HepG2 (cell line): ENCODE results near the gene TMEM120A. TPM values are rescaled to one million over a fixed set of nuclear protein-coding genes. Genes with fewer than 3 reads are reported as not detected.

Experiments
- ATAC-seq: fragments of 200-7000 bp; cut with Tn5 transposase; 3 replicates; pipeline ENCODE4 v1.9.1; 2020; ENCODE audit warnings: mild to moderate bottlenecking, moderate library complexity
- BruUV-seq: library from RNA; stranded (reverse); fragments of 400-500 nt; replicated peaks from 2 replicates; lab custom pipeline; 2021; lab: Mats Ljungman, UMichigan
- CTCF ChIA-PET: fragments of 300-600 bp; formaldehyde crosslinking; extraction: SDS; loops from one replicate; lab custom pipeline; 2021; ENCODE audit warnings: low total read pairs, inconsistent platforms, low intra/inter-chr PET ratio; lab: Yijun Ruan, JAX
- POLR2A ChIA-PET: fragments of 350-600 bp; sonication (Branson Sonifier 250); formaldehyde crosslinking; loops from one replicate; lab custom pipeline; 2020; ENCODE audit warnings: antibody characterized with exemption, inconsistent platforms; lab: Yijun Ruan, JAX
- DNase-seq: peaks from one replicate; pipeline ENCODE4 v3.0.0-alpha.2; 2015; ENCODE audit warnings: low spot score
- FAIRE-seq: peaks from 3 replicates; lab custom pipeline; 2011; peaks lifted over from hg19 to GRCh38; lab: Jason Lieb, UNC
- H2AFZ ChIP-seq: one replicate; pipeline ENCODE4 v1.6.1; 2011; ENCODE audit warnings: low read length, inconsistent platforms
- H3K27ac ChIP-seq: fragments of 300-600 bp; 3 replicates; pipeline ENCODE4 v1.8.0; 2011; ENCODE audit warnings: mixed run types, mild to moderate bottlenecking, mixed read lengths, low read length, inconsistent platforms; ENCODE audit not compliant: insufficient read depth; ENCODE audit errors: extremely low read length
- H3K27me3 ChIP-seq, 2 experiments: fragments of 200-600 bp in 1 of 2; 2 replicates in 1 of 2; 3 replicates in 1 of 2; pipeline versions ENCODE4 v1.6.0 to v1.8.0; 2011; ENCODE audit warnings: low read length in 2 of 2, mild to moderate bottlenecking in 2 of 2, moderate library complexity in 2 of 2, inconsistent platforms in 1 of 2; ENCODE audit not compliant: insufficient read depth in 2 of 2, control insufficient read depth in 1 of 2
- H3K36me3 ChIP-seq, 2 experiments: fragments of 200-600 bp in 1 of 2; replicated peaks in 1 of 2; 2 replicates in 1 of 2; 3 replicates in 1 of 2; pipeline versions ENCODE4 v1.5.1 to v1.8.0; 2011; ENCODE audit warnings: low read length in 2 of 2, inconsistent platforms in 1 of 2; ENCODE audit not compliant: insufficient read depth in 2 of 2, control insufficient read depth in 1 of 2
- H3K4me1 ChIP-seq: 2 replicates; pipeline ENCODE4 v1.5.1; 2012; ENCODE audit warnings: low read length, inconsistent platforms; ENCODE audit not compliant: insufficient read depth
- H3K4me2 ChIP-seq: 2 replicates; pipeline ENCODE4 v1.6.0; 2011; ENCODE audit warnings: low read depth, low read length, inconsistent platforms
- H3K4me3 ChIP-seq, 3 experiments: fragments of 200-600 bp in 1 of 3; sonication (generic), shearing (Covaris generic) in 1 of 3; replicated peaks in 1 of 3; 2 replicates each; pipeline ENCODE4 v1.5.1; 2011 to 2016; ENCODE audit warnings: low read length in 3 of 3, inconsistent platforms in 2 of 3, low read depth in 2 of 3, mild to moderate bottlenecking in 2 of 3, control low read depth in 1 of 3, mixed read lengths in 1 of 3; ENCODE audit not compliant: insufficient read depth in 1 of 3
- H3K79me2 ChIP-seq: one replicate; pipeline ENCODE4 v1.6.1; 2011; ENCODE audit warnings: low read length, inconsistent platforms; ENCODE audit not compliant: insufficient read depth
- H3K9ac ChIP-seq: 2 replicates; pipeline ENCODE4 v1.6.0; 2011; ENCODE audit warnings: mild to moderate bottlenecking, low read depth, low read length, inconsistent platforms; ENCODE audit not compliant: insufficient read depth
- H3K9me3 ChIP-seq: 2 replicates; pipeline ENCODE4 v1.5.1; 2012; ENCODE audit warnings: mild to moderate bottlenecking, low read length
- H4K20me1 ChIP-seq: 2 replicates; pipeline ENCODE4 v1.6.0; 2011; ENCODE audit warnings: inconsistent platforms, mild to moderate bottlenecking, low read length, moderate library complexity; ENCODE audit not compliant: insufficient read depth
- HNRNPUL1 ChIP-seq: fragments of 200-400 bp; formaldehyde crosslinking; IDR thresholded peaks from 2 replicates; pipeline ENCODE4 v1.6.1; 2017; ENCODE audit warnings: low read depth, mild to moderate bottlenecking, low read length, moderate library complexity
- ISX ChIP-seq: sonication (generic); formaldehyde crosslinking; conservative IDR thresholded peaks from 2 replicates; pipeline ENCODE4 v1.5.0; 2020; ENCODE audit warnings: missing genetic modification reagents
- NCOA5 ChIP-seq: sonication (generic); formaldehyde crosslinking; IDR thresholded peaks from 2 replicates; pipeline ENCODE4 v1.4.0; 2020; ENCODE audit warnings: missing genetic modification reagents
- SMARCE1 ChIP-seq: fragments of 450-650 bp; IDR thresholded peaks from 2 replicates; pipeline ENCODE4 v1.6.1; 2017; ENCODE audit warnings: borderline replicate concordance
- ZMAT3 ChIP-seq: sonication (generic); formaldehyde crosslinking; conservative IDR thresholded peaks from 2 replicates; pipeline ENCODE4 v1.7.0; 2021; ENCODE audit warnings: missing genetic modification reagents
- ZNF235 ChIP-seq: sonication (generic); formaldehyde crosslinking; IDR thresholded peaks from 2 replicates; pipeline ENCODE4 v1.8.1; 2023; ENCODE audit warnings: mild to moderate bottlenecking, missing genetic modification reagents, borderline replicate concordance
- ZNF292 ChIP-seq: sonication (generic); formaldehyde crosslinking; IDR thresholded peaks from 2 replicates; pipeline ENCODE4 v1.8.1; 2022; ENCODE audit warnings: mild to moderate bottlenecking, low read depth, missing genetic modification reagents, borderline replicate concordance
- WGBS: methylation state at CpG from one replicate; pipeline ENCODE4 v1.1.6; 2017; ENCODE audit warnings: low lambda C conversion rate; 5-methylcytosine and 5-hydroxymethylcytosine counted together
- in situ Hi-C: cut with HindIII; loops from 2 replicates; pipeline ENCODE4 v1.10.0; 2017; ENCODE audit warnings: low pct_unique_long_range_greater_than_20kb; ENCODE audit not compliant: extremely low pct_ligation_motif_present
- intact Hi-C: fragments of 100-400 bp; cut with micrococcal nuclease; formaldehyde crosslinking; loops from one replicate; pipeline ENCODE4 v1.10.0; 2022; ENCODE audit not compliant: unreplicated experiment
- polyA plus RNA-seq, 8 experiments: library from polyadenylated mRNA; depleted of rRNA in 3 of 8; stranded (reverse) in 7 of 8; unstranded in 1 of 8; fragments of >200 nt; fragmentation: Illumina TruSeq in 4 of 8; extraction: Trizol in 4 of 8; gene quantifications; 2 replicates each; pipeline versions ENCODE4 v1.2.1 to v1.2.3, GENCODE V29; 2011 to 2016; ENCODE audit warnings: low read depth in 4 of 8, missing spikeins in 1 of 8, mixed read lengths in 1 of 8; ENCODE audit not compliant: insufficient read depth in 1 of 8
- total RNA-seq, 5 experiments: library from RNA; depleted of rRNA; stranded (reverse); fragments of >200 nt; fragmentation: Illumina TruSeq; extraction: Trizol; gene quantifications; 2 replicates each; pipeline ENCODE4 v1.2.3, GENCODE V29; 2016; ENCODE audit warnings: low read depth in 1 of 5
- TF ChIP-seq, protein P1 (sequence below): sonication (generic); formaldehyde crosslinking; IDR thresholded peaks from 2 replicates; pipeline ENCODE4 v1.5.1; 2020; ENCODE audit warnings: missing genetic modification reagents, mild to moderate bottlenecking, borderline replicate concordance
- TF ChIP-seq, protein P2 (sequence below): sonication (generic); formaldehyde crosslinking; IDR thresholded peaks from 2 replicates; pipeline ENCODE4 v1.9.0; 2021; ENCODE audit warnings: missing genetic modification reagents, borderline replicate concordance
- TF ChIP-seq, protein P3 (sequence below), 2 experiments: fragments of 450-650 bp in 1 of 2; sonication (generic) in 1 of 2; formaldehyde crosslinking in 1 of 2; IDR thresholded peaks; 2 replicates each; pipeline versions ENCODE4 v1.6.1 to v1.8.0; 2016 to 2022; ENCODE audit warnings: antibody characterized with exemption in 1 of 2, mild to moderate bottlenecking in 1 of 2, missing genetic modification reagents in 1 of 2
- TF ChIP-seq, protein P4 (sequence below): sonication (generic); formaldehyde crosslinking; IDR thresholded peaks from 2 replicates; pipeline ENCODE4 v1.5.0; 2020; ENCODE audit warnings: mild to moderate bottlenecking, low read depth, missing genetic modification reagents, borderline replicate concordance

Gene TMEM120A
- total and polyA plus RNA-seq, 2 of the 13 experiments (the other 11 are each of a cell fraction or from before 2014, with no cell fraction given): 40.3 to 102 TPM

DNA sequence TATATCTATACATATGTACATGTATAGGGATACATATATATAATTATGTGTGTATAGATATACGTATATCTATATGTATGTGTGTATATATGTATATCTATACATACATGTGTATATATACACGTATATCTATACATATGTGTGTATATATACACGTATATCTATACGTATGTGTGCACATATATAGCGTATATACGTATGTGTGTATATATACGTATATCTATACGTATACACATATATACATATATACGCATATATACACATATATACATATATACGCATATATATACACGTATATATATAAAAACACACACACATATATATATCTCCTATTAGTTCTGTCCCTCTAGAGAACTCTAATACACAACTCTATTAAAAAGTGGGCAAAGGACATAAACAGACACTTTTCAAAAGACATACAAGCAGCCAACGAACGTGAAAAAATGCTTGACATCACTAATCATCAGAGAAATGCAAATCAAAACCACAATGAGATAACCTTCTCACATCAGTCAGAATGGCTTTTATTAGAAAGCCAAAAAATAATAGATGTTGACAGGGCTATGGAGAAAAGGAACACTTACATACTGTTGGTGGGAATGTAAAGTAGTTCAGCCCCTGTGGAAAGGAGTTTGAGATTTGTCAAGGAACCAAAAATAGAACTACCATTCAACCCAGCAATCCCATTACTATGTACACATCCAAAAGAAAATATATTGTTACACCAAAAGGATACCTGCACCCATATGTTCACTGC is 22.0 kb upstream of the TMEM120A start:
- in situ Hi-C loops (loop anchor here (5.0 kb wide), 1 partner anchor 149 kb away; no protein-coding TSS in a partner anchor), intact Hi-C loops (no loop called here)
- no peak for ATAC-seq
- FAIRE-seq: no peak
- ChIA-PET POLR2A (no interaction called here), CTCF (no interaction called here)
- H3K36me3 ChIP-seq: peaks cover 0 to 25% of the 10 kb centered on the region in 2 experiments; a peak in 4 of 5 replicates
- H3K4me3 ChIP-seq: no peak overlapping the region
- no peaks in the 10 kb centered on the region for H3K27me3 ChIP-seq
- H3K4me2 ChIP-seq: no peak overlapping the region
- H2AFZ ChIP-seq: no peak overlapping the region
- no peak overlapping the region for H3K27ac ChIP-seq
- H3K4me1 ChIP-seq: peaks cover 8% of the 10 kb centered on the region
- DNase-seq: no peak
- H3K9me3 ChIP-seq: no peaks in the 10 kb centered on the region
- no TSS peak for BruUV-seq
- H3K79me2 ChIP-seq: no peaks in the 10 kb centered on the region
- H4K20me1 ChIP-seq: no peaks in the 10 kb centered on the region
- no peak overlapping the region for H3K9ac ChIP-seq
- WGBS: 95% methylated on average over 13 of the region's 13 CpGs
- no peak for TF ChIP-seq ZMAT3 (CRISPR knock-in tag)
- no peak for TF ChIP-seq NCOA5 (CRISPR knock-in tag)
- TF ChIP-seq ZNF235: no peak
- TF ChIP-seq, protein P1, sequence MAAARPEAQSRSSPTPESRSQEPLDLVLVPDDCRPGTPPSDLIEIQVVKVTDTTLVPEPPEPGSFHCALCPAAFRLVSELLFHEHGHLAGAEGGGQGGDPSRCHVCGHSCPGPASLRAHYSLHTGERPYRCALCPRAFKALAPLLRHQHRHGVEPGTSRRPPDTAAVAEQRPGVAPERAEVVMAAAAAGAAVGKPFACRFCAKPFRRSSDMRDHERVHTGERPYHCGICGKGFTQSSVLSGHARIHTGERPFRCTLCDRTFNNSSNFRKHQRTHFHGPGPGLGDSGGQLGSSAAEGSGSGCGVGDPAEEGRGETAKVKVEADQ (CRISPR knock-in tag): no peak
- no peak for TF ChIP-seq ISX (CRISPR knock-in tag)
- TF ChIP-seq, protein P2, sequence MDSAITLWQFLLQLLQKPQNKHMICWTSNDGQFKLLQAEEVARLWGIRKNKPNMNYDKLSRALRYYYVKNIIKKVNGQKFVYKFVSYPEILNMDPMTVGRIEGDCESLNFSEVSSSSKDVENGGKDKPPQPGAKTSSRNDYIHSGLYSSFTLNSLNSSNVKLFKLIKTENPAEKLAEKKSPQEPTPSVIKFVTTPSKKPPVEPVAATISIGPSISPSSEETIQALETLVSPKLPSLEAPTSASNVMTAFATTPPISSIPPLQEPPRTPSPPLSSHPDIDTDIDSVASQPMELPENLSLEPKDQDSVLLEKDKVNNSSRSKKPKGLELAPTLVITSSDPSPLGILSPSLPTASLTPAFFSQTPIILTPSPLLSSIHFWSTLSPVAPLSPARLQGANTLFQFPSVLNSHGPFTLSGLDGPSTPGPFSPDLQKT (CRISPR knock-in tag): no peak
- TF ChIP-seq, protein P3, sequence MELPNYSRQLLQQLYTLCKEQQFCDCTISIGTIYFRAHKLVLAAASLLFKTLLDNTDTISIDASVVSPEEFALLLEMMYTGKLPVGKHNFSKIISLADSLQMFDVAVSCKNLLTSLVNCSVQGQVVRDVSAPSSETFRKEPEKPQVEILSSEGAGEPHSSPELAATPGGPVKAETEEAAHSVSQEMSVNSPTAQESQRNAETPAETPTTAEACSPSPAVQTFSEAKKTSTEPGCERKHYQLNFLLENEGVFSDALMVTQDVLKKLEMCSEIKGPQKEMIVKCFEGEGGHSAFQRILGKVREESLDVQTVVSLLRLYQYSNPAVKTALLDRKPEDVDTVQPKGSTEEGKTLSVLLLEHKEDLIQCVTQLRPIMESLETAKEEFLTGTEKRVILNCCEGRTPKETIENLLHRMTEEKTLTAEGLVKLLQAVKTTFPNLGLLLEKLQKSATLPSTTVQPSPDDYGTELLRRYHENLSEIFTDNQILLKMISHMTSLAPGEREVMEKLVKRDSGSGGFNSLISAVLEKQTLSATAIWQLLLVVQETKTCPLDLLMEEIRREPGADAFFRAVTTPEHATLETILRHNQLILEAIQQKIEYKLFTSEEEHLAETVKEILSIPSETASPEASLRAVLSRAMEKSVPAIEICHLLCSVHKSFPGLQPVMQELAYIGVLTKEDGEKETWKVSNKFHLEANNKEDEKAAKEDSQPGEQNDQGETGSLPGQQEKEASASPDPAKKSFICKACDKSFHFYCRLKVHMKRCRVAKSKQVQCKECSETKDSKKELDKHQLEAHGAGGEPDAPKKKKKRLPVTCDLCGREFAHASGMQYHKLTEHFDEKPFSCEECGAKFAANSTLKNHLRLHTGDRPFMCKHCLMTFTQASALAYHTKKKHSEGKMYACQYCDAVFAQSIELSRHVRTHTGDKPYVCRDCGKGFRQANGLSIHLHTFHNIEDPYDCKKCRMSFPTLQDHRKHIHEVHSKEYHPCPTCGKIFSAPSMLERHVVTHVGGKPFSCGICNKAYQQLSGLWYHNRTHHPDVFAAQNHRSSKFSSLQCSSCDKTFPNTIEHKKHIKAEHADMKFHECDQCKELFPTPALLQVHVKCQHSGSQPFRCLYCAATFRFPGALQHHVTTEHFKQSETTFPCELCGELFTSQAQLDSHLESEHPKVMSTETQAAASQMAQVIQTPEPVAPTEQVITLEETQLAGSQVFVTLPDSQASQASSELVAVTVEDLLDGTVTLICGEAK (IDR thresholded peaks at IDR 0.05): no peak
- TF ChIP-seq, protein P3 (CRISPR knock-in tag; IDR thresholded peaks at IDR 0.05): no peak
- TF ChIP-seq, protein P4, sequence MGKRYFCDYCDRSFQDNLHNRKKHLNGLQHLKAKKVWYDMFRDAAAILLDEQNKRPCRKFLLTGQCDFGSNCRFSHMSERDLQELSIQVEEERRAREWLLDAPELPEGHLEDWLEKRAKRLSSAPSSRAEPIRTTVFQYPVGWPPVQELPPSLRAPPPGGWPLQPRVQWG: no peak
- TF ChIP-seq ZNF292 (CRISPR knock-in tag): no peak
- TF ChIP-seq SMARCE1: no peak
- TF ChIP-seq HNRNPUL1: no peak
